CD4-positive, alpha-beta T cell treated with Interleukin-4 for 1 hour (primary cell): Measurements from ENCODE around the gene TMBIM6.
"Not testable (repeated sequence)": the region's sequence is repeated elsewhere in the genome, so short reads cannot be mapped to it uniquely, and the experiment has no call there.

ENCODE experiments used
- DNase-seq, 2 donors: peaks; one replicate each; pipeline ENCODE4 v3.0.0-alpha.2; 2020 to 2022

TMBIM6 gene

DNA sequence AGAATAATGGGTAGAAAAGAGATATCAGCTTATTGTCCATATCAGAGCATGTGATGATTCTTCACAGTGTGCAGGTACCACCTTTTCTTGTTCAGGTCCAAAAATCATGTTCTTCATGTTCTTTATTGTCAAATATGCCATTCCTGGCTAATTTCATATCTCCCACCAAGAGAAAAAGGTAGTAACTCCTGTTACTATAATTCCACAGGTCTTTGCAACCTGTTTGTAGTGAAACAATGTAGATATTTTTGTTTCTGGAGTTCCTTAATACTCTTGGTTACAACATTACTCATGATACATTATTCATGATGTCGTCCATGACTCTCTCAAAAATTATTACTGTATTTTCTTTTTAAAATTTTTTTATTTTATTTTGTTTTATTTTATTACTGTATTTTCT lies 11.3 kb upstream of the TMBIM6 start:
- no peak for DNase-seq

DNA sequence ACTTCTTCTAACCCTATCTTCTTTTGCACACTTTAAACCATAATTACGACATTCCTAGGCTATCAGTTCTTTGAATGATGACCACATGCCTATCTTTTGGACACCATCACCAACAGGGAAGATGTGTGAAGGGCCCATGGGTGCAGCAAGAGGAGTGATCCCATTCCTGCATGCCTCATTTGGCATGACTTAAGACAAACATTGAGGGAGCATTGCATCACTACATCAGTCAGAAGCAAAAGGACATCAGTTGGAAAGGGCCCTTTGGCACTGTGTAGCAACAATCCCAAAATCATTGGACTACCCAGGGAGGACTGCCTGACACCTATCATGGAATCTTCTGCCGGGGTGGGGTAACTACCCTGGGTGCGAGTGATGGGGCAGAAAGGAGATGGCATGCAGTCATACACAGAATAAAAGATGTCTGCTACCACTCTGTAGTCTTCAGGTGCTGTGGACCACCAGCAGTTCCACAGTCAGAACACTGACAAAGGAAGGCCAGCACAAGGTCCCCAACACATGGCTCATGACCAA lies 10.7 kb upstream of the TMBIM6 start:
- no peak for DNase-seq

DNA sequence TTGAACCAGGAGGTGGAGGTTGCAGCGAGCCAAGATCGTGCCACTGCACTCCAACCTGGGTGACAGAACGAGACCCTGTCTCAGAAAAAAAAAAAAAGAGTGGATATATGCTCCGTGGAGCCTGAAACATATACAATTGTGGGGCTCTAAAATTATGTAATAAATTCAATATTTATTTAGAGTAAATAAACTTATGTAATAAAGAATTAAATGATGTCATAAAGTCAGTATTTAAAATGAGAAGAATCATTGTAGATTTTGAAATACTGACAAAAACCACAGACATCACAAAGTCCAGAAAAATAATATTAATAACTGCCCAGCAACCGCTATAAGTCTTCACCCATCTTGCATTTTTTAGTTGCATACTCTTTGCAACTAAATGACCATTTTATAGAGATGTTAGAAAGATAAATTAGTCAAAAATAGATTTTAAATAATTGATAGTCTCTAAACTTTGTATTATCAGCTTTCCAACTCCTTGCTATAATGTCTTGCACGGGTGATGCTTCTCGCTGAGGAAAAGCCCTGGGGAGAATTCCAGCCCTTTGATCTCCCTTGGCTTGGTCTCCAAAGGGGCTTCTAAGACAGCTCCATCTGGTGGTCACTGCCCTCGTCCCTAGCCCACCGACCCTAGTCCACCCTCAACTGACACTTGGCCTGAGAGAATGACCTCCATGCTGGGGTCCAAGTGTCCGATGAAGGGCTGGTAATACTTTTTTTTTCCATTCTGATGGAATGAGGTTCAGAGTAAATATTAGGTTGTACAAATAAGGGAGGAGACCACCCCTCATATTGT lies 7.9 kb upstream of the TMBIM6 start:
- DNase-seq, result no peak

DNA sequence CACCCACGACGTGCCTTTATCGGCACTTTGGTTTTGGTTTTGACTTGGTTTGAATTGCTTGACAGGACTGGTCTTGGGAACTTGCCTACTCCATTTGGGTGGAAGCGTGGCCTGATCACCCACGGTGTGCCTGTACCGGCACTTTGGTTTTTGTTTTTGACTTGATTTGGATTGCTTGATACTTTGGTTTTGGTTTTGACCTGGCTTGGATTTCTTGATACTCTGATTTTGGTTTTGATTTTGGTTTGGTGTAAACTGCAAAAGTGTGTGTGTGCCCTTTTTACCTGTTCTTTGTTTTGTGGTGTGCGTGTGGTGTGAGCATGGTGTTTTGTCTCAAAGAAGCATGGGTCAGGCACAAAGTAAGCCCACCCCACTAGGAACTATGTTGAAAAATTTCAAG lies 6.5 kb upstream of the TMBIM6 start:
- DNase-seq, result not testable (repeated sequence)

- not testable (repeated sequence) for DNase-seq
These were observed 2.6 kb upstream of the TMBIM6 start for GRCh38 chr12:49738721-49739120.

GRCh38 chr12:49740277-49740676 lies 1.1 kb upstream of the TMBIM6 start:
- DNase-seq, result not testable (repeated sequence)

- DNase-seq, result peak; percentile 93 to 94
These were observed 694 bp downstream of the TMBIM6 start for GRCh38 chr12:49741882-49742620.

DNA sequence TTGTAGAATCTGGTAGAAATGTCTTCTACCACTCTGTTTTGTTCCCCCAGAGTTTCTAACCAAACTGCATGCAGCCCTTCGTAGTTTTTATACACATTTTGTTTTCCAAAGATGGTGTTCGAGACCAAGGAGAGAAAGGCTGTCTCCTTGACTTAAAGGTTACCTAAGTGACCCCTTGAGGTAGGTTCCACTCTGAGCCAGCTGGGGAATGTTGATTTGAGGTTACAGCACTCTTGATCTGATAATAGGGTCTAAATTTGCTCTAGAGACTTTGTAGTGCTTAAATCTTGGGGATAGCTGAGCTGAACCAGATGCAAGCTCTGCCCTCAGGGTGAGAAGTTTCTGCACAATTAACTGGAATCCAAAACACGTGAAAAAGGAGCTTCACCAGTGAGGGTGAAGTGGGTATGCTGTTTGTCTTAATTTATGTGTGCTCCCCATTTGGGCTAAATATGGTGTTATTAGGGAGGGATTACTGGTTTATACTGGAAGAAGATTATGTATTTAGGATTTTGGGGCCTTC lies 3.1 kb downstream of the TMBIM6 start:
- DNase-seq, result no peak

GRCh38 chr12:49748306-49748705 lies 6.9 kb downstream of the TMBIM6 start:
- no peak for DNase-seq

- no peak for DNase-seq
These were observed 7.4 kb downstream of the TMBIM6 start for GRCh38 chr12:49748800-49749199.

DNA sequence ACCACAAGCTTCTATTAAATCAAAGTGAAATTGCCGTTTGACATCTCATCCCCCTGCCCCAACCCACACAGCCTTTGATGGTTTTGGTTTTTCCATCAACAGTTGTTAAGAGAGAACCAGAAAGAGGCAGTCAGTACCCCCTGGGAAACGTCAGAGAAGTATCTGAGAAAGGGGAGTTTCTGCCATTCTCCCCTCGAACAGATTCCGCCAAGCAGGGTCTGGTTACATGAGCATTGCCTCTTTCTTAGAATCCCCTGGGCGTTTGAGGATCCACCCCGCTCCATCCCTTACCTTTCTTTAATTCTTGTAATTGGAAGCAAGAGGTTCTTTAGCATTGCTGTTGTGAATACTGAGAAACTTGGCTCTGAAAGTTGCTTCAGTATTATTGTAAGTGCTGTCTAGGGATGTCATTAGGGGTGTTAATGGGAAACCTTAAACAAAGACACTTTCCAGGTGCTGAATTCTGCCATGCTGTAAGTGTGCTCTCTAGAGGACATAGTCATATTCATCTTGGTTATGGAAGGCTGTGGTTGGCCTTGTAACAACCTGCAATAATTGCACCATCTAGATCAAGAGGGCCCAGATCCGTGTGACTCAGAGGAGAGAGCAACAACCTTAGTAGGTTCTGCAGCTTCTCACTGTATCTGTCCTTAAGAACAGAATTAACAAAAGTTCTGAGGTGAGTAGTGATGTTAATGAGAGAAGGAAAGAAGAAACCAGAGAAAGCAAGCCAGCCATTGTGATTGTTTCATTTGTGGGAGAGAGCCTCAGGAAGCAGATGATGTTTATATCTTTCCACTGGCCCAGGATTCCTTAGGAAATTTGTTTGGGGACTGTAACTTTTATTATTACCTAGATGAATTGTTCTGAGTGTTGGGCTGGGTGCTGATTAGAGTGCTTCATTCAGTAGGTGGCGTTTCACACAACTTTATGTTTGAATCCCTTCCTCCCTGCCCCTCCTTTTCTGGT lies 9.0 kb downstream of the TMBIM6 start:
- DNase-seq, result peak in 1 of 2 donors; percentile 36

DNA sequence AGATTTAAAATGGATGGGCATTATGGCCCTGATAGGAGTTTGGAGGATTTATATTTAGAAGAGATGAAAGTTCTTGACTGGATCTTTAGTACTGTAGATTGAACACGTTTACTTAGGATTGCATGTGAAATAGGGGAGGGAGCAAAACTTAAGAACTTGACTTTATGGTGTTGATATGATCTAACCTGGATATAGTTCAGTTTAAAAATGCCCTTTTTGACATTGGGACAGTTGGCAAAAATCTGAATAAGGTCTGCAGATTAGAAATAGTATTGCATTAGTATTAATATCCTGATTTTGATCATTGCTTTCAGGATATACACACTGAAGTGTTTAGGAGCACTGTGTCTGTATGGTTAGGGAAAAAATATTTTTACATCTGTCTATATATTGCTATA lies 9.6 kb downstream of the TMBIM6 start:
- DNase-seq, result no peak

- no peak for DNase-seq
These were observed 20.5 kb downstream of the TMBIM6 start for GRCh38 chr12:49761677-49762467.

DNA sequence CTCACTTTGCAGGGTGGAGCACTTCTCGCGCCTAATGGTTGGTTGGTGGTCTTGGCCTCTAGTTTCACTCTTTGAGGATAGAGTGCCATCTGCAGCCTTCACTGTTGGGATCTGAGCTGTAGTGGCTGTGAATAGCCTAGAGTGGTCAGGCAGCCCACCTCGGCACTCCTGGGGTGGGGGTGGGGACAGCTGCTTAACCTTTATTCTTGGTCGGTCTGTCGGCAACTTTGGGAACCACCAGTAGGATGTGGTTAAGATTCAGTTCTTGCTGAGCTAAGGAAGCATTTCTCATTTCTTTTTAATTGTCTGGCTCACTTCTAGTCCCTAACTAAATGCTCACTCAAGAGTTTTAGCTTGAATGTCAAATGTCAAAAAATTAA lies 21.1 kb downstream of the TMBIM6 start:
- DNase-seq, result peak in 1 of 2 donors; percentile 38

DNA sequence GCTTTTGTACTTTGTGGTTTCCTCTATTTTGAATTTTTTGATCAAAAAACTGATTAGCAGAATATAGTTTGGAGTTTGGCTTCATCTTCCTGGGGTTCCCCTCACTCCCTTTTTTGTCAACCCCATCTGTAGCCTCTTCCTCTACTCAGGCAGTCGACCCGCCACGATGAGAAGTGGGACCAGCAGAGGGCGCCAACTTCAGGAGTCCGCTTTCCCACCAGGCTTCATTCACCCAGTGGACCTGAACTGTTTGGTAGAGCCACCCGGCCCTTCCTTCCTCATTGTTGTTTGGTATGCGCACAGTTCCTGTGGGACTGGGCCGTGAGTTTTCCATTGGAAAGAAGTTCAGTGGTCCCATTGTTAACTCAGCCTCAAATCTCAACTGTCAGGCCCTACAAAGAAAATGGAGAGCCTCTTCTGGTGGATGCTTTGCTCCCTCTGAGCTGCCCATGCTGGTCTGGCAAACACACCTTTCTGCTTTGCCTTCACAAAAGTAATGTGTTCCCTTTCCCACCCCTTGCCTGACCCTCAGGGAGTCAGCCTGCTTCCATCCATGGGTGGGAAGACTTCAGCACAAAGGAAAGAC lies 21.7 kb downstream of the TMBIM6 start:
- peak; percentile 78 to 84 for DNase-seq

DNA sequence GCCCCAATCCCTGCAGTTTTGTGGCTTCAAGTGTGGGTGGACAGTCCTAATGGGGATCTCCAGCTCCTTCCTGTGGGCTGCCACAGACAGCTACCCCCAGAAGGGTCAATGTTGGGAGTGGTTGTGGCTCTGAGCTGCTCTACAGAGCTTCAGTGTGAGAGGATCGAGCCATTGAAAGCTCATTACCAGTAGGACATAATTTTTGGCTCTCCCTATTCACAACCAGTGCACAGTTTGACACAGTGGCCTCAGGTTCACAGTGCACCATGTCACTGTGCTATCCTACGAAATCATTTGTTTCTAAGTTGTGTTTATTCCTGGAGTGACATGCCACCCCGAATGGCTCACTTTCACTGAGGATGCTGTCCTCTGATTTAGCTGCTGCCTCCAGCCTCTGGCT lies 22.8 kb downstream of the TMBIM6 start:
- no peak for DNase-seq

DNA sequence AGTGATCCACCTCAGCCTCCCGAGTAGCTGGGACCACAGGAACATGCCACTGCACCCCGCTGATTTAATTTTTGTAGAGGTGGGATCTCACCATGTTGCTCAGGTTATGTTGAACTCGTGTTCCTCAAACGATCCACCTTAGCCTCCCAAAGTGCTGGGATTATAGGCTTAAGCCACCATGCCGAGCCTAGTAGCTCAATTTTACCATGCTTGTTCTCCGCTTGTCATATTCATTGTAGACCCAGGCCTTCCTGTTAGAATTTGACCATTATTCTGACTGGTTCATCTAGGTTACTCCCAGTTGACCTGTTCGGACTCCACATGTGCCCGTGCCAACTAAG lies 24.7 kb downstream of the TMBIM6 start:
- DNase-seq, result no peak

GRCh38 chr12:49767333-49767732 lies 26.0 kb downstream of the TMBIM6 start:
- DNase-seq, result no peak

DNA sequence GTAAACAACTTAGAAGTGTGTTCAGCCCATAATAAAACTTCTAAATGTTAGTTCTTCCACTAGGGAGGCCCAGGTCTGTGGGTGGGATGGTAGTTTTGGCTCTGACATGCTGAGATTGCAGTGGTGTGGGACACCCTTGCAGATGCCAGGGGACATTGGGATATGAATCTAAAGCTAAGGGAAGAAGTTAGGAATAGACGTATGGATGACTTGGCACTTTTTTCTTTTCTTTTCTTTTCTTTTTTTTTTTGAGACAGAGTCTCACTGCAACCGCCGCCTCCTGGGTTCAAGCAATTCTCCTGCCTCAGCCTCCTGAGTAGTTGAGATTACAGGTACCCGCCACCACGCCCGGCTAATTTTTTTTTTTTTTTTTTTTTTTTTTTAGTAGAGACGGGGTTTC lies 31.7 kb downstream of the TMBIM6 start:
- DNase-seq, result not testable (repeated sequence)

DNA sequence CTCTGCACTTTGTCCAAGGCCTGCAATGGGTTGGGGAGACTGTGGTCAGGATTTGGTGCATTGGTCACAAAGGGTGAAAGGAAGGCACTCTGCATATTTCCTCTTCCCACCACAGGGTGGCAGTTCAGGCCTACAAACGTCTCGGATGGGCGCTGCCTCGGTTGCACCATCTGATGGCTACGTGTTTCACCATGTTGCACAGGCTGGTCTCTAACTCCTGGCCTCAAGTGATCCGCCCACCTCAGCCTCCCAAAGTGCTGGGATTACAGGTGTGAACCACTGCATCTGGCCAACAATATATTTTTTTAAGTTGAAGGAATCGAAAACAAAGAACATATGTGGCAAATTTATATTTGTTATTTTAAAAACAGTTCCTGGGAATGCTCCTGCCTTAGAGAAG lies 35.1 kb downstream of the TMBIM6 start:
- DNase-seq, result peak; percentile 60 to 62

- DNase-seq, result no peak
These were observed 35.5 kb downstream of the TMBIM6 start for GRCh38 chr12:49776858-49777257.

DNA sequence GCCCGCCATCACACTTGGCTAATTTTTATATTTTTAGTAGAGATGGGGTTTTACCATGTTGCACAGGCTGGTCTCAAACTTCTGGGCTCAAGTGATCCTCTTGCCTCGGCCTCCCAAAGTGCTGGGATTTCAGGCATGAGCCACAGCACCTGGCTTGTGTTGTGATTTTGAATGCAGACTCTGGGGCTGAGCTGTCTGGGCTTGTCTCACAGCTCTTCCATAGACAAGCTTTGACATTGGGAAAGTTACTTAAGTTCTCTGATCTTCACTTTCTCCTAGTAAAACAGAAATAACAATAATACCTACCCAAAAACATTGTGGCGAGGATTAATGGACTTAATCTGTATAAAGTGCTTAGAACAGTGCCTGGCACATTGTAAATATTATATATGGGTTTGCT lies 36.0 kb downstream of the TMBIM6 start:
- DNase-seq, result no peak
